ENCODE measurements around the gene RIPOR2.

DNA sequence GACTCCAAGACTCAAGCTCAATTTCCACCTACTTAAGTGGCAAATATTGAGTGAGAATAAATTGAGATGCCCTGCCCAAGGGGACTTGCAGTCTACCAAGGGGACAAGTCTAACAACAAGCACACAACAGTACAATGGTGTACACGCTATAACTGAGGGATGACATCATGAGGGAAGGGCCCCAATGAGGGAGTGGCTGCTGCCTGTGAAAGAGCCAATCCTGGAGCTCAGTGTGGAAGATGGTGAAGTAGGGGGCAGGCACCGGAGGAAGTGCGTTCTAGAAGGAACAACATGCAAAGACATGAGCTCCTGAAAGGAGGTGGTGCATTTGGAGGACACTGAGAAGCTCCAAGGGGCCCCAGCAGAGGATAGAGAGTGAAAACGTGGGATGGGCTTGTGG, 90.2 kb downstream of the RIPOR2 start:
- TF ChIP-seq EZH2 (IDR thresholded peaks at IDR 0.05; ENCODE audit: insufficient read depth, poor library complexity, severe bottlenecking) = no peak
- TF ChIP-seq EZH2phosphoT487 (IDR thresholded peaks at IDR 0.05; ENCODE audit: insufficient read depth, low read depth) = no peak

Measured in GM23248 (cell line).